Mesodermal cell (in vitro differentiated cells): ENCODE measurements around the gene TAS2R50.

Source experiments
- H3K27ac ChIP-seq: 2 replicates; pipeline ENCODE4 v1.7.0; 2013; ENCODE audit warnings: mild to moderate bottlenecking, low read depth, low read length, moderate library complexity; ENCODE audit not compliant: severe bottlenecking
- H3K36me3 ChIP-seq: 2 replicates; pipeline ENCODE4 v1.7.1; 2013; ENCODE audit warnings: mild to moderate bottlenecking, low read length, moderate library complexity; ENCODE audit not compliant: control insufficient read depth, insufficient read depth
- H3K4me1 ChIP-seq: one replicate; pipeline ENCODE4 v1.7.1; 2013; ENCODE audit warnings: mild to moderate bottlenecking, low read length; ENCODE audit not compliant: insufficient read depth, control insufficient read depth, poor library complexity, severe bottlenecking
- H3K4me3 ChIP-seq: 2 replicates; pipeline ENCODE4 v1.7.0; 2013; ENCODE audit warnings: low read length, control low read depth, mild to moderate bottlenecking; ENCODE audit not compliant: insufficient read depth, poor library complexity, severe bottlenecking; ENCODE audit errors: extremely low read depth
- H3K9me3 ChIP-seq: 2 replicates; pipeline ENCODE4 v1.7.1; 2013; ENCODE audit warnings: mild to moderate bottlenecking, low read length, moderate library complexity; ENCODE audit not compliant: control insufficient read depth
- WGBS, 2 experiments: methylation state at CpG; one replicate each; pipeline ENCODE4 v1.1.5; 2013; ENCODE audit warnings: missing lambda C conversion rate in 2 of 2; ENCODE audit not compliant: insufficient coverage in 2 of 2; 5-methylcytosine and 5-hydroxymethylcytosine counted together

The TAS2R50 gene

GRCh38 chr12:10956085-10956484, 30.6 kb downstream of the TAS2R50 start:
- Histone ChIP-seq H3K36me3 (no peaks in the 10 kb centered on the region), H3K27ac (no peak overlapping the region)

DNA sequence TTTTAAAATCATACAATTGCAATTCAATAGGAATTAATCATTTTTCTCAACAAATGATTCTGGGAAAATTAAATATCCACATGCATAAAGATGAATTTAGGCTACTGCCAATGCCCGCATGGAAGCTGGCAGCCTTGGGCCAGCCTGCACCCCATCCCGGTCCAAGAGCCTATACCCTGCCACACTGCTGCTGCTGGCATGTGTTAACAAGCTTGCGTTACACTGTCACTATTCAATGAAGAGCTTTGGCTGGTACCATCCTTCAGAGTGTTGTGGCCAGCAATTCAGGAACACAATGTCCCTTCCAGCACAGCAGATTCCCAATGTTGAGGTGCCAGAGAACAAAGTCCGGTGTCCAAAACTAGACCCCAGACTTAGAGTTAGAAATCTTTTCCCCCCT, 34.1 kb downstream of the TAS2R50 start:
- H3K4me3 ChIP-seq, result no peak overlapping the region

More at GRCh38 chr12:10956085-10956484, 30.6 kb downstream of the TAS2R50 start:
- Histone ChIP-seq H3K4me3 (no peak overlapping the region), H3K9me3 (no peaks in the 10 kb centered on the region), H3K4me1 (no peaks in the 10 kb centered on the region)

DNA sequence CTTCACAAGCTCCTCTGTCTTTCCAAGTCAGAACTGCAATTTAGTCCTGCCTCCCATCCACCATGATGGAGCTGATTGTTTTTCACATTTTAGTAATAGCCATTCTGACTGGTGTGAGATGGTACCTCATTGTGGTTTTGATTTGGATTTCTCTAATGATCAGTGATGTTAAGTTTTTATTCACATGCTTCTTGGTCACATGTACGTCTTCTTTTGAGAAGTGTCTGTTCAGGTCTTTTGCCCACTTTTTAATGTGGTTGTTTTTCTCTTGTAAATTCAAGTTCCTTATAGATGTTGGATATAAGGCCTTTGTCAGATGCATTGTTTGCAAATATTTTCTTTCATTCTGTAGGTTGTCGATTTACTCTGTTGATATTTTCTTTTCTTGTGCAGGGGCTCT, 43.5 kb downstream of the TAS2R50 start:
- Histone ChIP-seq H3K27ac (no peak overlapping the region), H3K4me3 (no peak overlapping the region)
- 90% methylated on average over 2 of the region's 2 CpGs; no CpG with 5 or more reads in 1 of the 2 experiments for WGBS, 2 experiments

More for the DNA sequence above, 34.1 kb downstream of the TAS2R50 start:
- Histone ChIP-seq H3K4me1 (no peaks in the 10 kb centered on the region), H3K9me3 (no peaks in the 10 kb centered on the region), H3K36me3 (no peaks in the 10 kb centered on the region), H3K27ac (no peak overlapping the region)
- WGBS, 2 experiments, result 92 to 95% methylated on average over 3 of the region's 4 CpGs

DNA sequence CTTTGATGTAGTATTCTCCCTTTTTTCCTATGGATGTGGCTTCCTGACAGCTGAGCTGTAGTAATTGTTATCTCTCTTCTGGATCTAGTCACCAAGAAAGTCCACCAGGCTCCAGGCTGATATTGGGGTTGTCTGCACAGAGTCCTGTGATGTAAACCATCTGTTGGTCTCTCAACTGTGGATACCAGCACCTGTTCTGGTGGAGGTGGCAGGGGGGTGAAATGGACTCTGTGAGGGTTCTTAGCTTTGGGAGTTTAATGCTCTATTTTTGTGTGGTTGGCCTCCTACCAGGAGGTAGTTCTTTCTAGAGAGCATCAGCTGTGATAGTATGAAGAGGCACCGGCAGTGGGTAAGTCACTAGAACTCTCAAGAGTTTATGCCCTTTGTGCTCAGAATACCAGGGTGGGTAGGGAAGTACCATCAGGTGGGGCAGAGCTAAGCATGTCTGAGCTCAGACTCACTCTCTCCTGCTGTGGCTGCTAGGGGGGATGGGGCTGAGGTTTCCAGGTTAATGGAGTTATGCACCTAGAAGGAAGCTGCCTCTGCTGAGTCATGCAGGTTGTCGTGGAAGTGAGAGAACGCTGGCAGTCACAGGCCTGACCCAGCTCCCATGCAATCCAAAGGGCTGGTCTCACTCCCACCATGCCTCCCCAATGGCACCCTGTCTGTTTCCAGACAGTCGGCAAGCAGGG, 44.6 kb downstream of the TAS2R50 start:
- WGBS, 2 experiments, result 60 to 77% methylated on average over 2 to 3 of the region's 4 CpGs
- peaks cover 7% of the 10 kb centered on the region for H3K4me1 ChIP-seq
- H3K9me3 ChIP-seq, result peaks cover 3% of the 10 kb centered on the region
- no peak overlapping the region for H3K4me3 ChIP-seq
- H3K36me3 ChIP-seq, result no peaks in the 10 kb centered on the region
- H3K27ac ChIP-seq, result no peak overlapping the region

More for the DNA sequence above, 43.5 kb downstream of the TAS2R50 start:
- H3K36me3 ChIP-seq, result no peaks in the 10 kb centered on the region
- H3K9me3 ChIP-seq, result peaks cover 3% of the 10 kb centered on the region
- peaks cover 7% of the 10 kb centered on the region for H3K4me1 ChIP-seq

DNA sequence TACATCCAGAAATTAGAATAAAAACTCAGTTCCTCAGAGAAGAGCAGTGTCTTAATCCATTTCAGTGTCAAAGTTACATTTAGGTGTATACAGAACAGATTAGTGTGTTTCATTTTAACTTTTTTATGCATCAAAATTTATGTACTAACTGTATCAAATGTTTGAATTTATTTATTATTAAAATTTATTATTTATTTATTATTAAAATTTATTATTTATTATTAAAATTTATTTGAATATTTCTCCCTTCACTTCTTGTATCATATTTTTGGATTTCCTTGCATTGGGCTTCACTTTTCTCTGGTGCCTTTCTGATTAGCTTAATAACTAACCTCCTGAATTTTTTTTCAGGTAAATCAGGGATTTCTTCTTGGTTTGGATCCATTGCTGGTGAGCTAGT, 45.3 kb downstream of the TAS2R50 start:
- Histone ChIP-seq H3K9me3 (peaks cover 3% of the 10 kb centered on the region), H3K4me1 (peaks cover 7% of the 10 kb centered on the region), H3K27ac (no peak overlapping the region), H3K4me3 (no peak overlapping the region), H3K36me3 (no peaks in the 10 kb centered on the region)

DNA sequence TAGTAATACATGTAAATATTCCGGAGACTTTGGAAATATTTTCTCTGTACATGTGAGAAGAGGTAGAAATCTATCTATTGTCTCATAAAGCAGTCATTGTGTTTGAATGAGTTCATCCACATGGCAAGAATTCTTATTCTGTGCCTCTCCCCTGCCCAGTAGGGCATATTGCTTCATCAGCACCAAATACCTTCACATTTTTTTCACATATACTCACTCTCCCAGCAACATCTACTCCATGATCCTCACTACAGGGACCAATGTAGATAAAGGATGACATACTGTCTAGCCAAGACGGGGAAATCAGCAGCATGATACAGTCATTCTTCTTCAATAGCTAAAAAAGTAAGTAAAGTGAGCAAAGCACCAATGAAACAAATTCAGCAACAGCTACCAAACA, 46.3 kb downstream of the TAS2R50 start:
- Histone ChIP-seq H3K36me3 (no peaks in the 10 kb centered on the region), H3K27ac (no peak overlapping the region)
- no CpG with 5 or more reads among the region's 2 CpGs for WGBS, 2 experiments

GRCh38 chr12:10939163-10939562, 47.5 kb downstream of the TAS2R50 start, which contains the start of gene TAS2R14:
Gene TAS2R14, minus strand, starts transcription at chr12:10939263. Its CDS starts 56 bp downstream, at chr12:10939207.
- Histone ChIP-seq H3K27ac (no peak within 1 kb of the TSS), H3K9me3 (no peaks in the 10 kb centered on the region), H3K4me1 (peaks cover 7% of the 10 kb centered on the region), H3K36me3 (no peaks in the 10 kb centered on the region), H3K4me3 (no peak within 1 kb of the TSS)
- WGBS, 2 experiments, result 83% methylated on average over 1 of the region's 1 CpG; no CpG with 5 or more reads in 1 of the 2 experiments

More for the DNA sequence above, 46.3 kb downstream of the TAS2R50 start:
- Histone ChIP-seq H3K4me1 (peaks cover 7% of the 10 kb centered on the region), H3K9me3 (peaks cover 3% of the 10 kb centered on the region), H3K4me3 (no peak overlapping the region)

DNA sequence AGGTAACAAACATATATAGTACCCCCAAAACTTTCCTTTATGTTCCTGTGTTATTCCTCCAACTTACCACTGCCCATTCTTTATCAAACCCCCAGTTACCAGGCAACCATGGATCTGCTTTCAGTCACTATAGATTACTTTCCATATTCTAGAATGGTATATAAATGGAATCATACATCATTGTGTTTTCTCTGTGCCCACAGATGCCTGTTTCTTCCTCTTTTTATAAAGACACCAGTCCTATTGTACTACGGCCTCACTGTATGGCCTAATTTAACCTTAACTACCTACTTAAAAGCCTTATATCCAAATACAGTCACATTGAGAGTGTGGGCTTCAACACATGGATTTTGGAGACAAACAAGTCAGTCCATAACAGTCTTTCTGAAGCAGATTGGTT, 50.2 kb downstream of the TAS2R50 start:
- H3K36me3 ChIP-seq, result no peaks in the 10 kb centered on the region
- 89% methylated on average over 1 of the region's 1 CpG; no CpG with 5 or more reads in 1 of the 2 experiments for WGBS, 2 experiments

More for the DNA sequence above, 50.2 kb downstream of the TAS2R50 start:
- Histone ChIP-seq H3K9me3 (no peaks in the 10 kb centered on the region), H3K4me1 (peaks cover 7% of the 10 kb centered on the region), H3K27ac (no peak overlapping the region), H3K4me3 (no peak overlapping the region)
